GM20431 (cell line): ENCODE measurements around the gene WASF3.

Experiments used
- in situ Hi-C: fragments of 300-500 bp; cut with MseI, MboI; formaldehyde crosslinking; loops from one replicate; pipeline ENCODE4 v1.15.0; 2020; ENCODE audit warnings: low sequenced_read_pairs; ENCODE audit not compliant: unreplicated experiment

Gene WASF3

GRCh38 chr13:26735677-26736076 is 178.2 kb downstream of the WASF3 start:
- in situ Hi-C loops: no loop called here
